Peyer's patch (tissue), 4 donors: ENCODE data around the gene IL17REL.

ENCODE experiments used
- CTCF ChIP-seq, 6 experiments: fragments of 450-650 bp in 4 of 6; fragments of 200-600 bp in 2 of 6; sonication (generic) in 1 of 6; IDR thresholded peaks; one replicate each; pipeline ENCODE4 v1.5.1; 2017 to 2019; ENCODE audit warnings: antibody characterized with exemption in 6 of 6, mild to moderate bottlenecking in 3 of 6, moderate library complexity in 1 of 6
- POLR2A ChIP-seq, 2 donors: fragments of 450-650 bp; IDR thresholded peaks; one replicate each; pipeline ENCODE4 v1.5.1; 2017; ENCODE audit warnings: antibody characterized with exemption in 2 of 2, mild to moderate bottlenecking in 2 of 2, moderate library complexity in 2 of 2

DNA sequence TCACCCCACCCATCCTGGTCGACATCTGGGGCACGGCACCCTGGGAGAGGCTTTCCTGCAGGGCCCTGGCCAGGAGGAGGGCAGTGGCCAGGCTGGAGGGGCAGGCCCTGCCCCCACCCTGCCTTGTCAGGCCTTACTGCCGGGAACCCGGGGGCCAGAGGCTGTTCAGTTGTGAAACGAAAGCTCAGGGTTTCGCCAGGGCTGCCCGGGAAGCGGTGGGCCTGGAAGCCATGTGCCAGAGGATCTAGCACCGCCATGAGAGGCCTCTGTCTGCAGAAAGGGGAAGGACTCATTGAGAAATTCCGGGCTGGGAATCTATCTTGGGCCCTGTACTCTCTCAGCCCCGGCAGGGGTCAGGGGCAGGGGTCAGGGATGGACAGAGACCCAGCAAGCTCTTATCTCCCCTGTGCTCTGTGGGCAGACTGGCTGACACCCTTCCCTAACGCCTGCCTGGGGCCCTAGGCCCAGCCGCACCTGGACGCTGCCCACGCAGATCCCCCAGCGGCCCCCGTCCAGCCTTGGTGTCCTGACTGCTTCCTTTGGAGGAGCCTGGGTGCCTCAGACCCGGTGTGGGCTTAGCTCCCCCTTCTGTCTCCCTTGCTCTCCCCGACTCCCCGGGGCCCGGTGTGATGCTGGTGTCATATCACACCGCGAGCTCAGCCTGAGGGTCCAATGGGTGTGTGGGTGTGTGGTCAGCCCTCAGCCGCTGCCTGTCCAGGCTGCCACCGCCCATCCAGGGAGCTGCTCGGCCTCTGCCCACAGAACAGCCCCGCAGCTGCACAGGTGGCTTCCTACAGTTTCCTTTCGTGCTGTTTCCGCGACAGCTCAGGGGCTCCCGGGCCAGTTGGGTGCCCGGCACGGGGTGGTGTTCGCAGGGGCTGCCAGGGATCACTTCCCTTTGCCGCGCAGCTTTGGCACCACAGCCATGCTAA, 45.5 kb downstream of the IL17REL start:
- TF ChIP-seq POLR2A (IDR thresholded peaks at IDR 0.05), result no peak
- no peak for TF ChIP-seq CTCF (IDR thresholded peaks at IDR 0.05)
